ENCODE measurements around the gene NDST3. TPM values are rescaled to one million over a fixed set of nuclear protein-coding genes. Genes with fewer than 3 reads are reported as not detected.

NDST3 gene
- total RNA-seq, 4 donors from 2014 or later = 0.25 TPM; not detected in 3

DNA sequence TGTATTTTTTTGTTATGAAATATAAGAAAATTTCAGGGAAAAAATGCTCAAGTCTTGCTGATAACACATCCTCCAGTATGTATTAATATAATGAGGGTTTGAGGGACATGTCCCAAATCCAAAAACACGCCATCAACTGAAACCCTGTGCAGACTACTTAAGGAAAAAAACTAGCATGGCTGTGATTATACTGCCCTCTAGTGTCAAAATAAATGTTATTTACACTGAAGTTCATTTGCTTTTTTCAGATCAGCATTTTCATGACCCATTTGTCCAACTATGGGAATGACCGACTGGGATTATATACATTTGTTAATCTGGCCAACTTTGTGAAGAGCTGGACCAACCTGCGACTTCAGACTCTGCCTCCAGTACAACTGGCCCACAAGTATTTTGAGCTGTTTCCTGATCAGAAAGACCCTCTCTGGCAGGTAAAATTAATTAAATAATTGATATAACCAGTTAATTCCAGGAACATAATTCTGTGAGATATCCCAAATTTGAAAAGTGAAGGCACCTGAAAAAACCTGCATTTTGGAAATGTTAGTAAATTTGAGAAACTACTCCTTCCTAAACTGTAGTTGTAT is 190.1 kb downstream of the NDST3 start:
- no peak overlapping the region for H3K4me3 ChIP-seq (ENCODE audit: low read depth, poor library complexity, severe bottlenecking)
- intact Hi-C loops (cut with DNase I; ENCODE audit: low total_unique reads) = no loop called here
- DNase-seq (ENCODE audit: low spot score in 2 of 2) = no peak
- no peak for TF ChIP-seq POLR2A (IDR thresholded peaks at IDR 0.05)
- TF ChIP-seq CTCF (IDR thresholded peaks at IDR 0.05) = no peak
- WGBS, 2 donors = 13% methylated on average over 3 of the region's 3 CpGs

DNA sequence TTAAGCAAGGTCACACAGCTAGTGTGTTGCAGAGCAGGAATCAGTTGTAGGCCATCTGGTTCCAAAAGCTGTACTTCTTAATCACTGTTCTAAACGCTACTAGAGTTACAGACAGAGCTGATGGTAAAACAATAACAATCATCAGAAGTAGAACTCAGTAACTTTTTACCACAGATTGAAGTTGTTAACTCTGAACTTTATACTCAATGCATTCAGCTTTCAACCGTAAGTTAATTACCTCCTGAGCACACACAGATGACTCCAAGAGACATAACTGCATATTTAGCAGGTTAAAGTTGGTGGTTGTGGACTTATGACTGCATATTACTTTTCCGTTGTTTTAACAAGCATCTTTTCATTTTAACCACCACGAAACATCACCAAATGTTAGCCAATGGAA is 191.2 kb downstream of the NDST3 start:
- no peak for DNase-seq (ENCODE audit: low spot score in 2 of 2)
- no peak overlapping the region for H3K4me3 ChIP-seq (ENCODE audit: low read depth, poor library complexity, severe bottlenecking)
- intact Hi-C loops (cut with DNase I; ENCODE audit: low total_unique reads) = no loop called here
- WGBS, 2 donors = 69 to 71% methylated on average over 4 of the region's 4 CpGs
- TF ChIP-seq CTCF (IDR thresholded peaks at IDR 0.05) (no peak), POLR2A (IDR thresholded peaks at IDR 0.05) (no peak)

DNA sequence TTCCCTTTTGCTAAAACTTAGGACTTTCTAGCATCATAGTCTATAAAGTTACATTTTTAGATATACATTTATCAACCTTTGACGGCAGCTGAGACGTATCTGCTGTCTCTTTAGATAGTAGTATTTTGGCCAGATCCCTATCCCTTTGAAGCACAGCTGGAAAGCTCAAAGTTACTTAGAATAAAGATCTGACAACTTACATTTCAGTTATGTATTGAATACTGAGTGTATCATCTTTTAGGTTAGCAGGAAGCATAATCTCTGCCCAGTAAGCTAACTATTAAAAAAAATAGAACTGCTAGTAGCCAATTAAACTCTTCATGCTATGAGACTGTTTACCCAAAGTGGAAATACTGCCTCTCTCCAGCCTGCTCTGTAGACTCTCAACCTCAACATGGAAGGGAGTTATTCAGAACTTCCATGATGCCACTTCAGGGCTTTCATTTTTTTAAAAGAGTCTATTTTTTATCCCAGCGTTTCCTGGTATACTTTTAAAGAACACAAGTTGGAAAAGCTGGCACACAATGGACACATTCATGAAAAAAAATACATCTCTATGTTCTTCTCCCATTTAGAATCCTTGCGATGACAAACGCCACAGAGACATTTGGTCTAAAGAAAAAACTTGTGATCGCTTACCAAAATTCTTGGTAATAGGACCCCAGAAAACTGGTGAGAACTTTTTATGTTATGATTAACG is 192.2 kb downstream of the NDST3 start:
- no peak for DNase-seq (ENCODE audit: low spot score in 2 of 2)
- H3K4me3 ChIP-seq (ENCODE audit: low read depth, poor library complexity, severe bottlenecking) = no peak overlapping the region
- no peak for TF ChIP-seq POLR2A (IDR thresholded peaks at IDR 0.05)
- TF ChIP-seq CTCF (IDR thresholded peaks at IDR 0.05) = no peak
- intact Hi-C loops (cut with DNase I; ENCODE audit: low total_unique reads) = no loop called here
- 67 to 72% methylated on average over 7 of the region's 7 CpGs for WGBS, 2 donors

DNA sequence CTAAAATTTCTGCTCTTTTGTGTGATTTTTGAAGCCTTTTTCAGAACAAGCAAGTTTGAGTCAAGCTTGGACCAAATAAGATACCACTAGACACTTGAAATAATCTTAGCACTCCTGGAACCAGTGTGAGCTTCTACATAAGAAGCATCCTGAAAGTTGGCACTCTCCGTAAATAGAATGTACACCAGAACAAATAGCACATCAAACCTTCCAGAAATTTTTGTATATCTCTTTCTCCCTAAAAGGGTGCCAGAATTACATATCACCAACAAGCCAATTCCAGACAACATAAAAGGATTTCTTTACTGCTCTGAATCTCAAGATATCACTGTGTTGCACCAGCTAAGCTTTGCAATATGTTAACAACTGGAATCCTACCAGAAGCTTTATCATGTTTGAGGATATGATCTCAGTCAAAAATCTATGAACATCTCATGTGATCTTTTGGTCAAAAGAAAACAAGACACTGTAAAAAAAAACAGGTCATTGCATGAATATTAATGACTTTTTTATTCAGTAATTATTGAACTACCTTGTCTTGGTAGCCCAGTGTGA is 201.4 kb downstream of the NDST3 start:
- 74 to 75% methylated on average over 1 of the region's 1 CpG for WGBS, 2 donors
- DNase-seq (ENCODE audit: low spot score in 2 of 2) = no peak
- TF ChIP-seq POLR2A (IDR thresholded peaks at IDR 0.05) = no peak
- no peak for TF ChIP-seq CTCF (IDR thresholded peaks at IDR 0.05)
- intact Hi-C loops (cut with DNase I; ENCODE audit: low total_unique reads) = no loop called here
- H3K4me3 ChIP-seq (ENCODE audit: low read depth, poor library complexity, severe bottlenecking) = no peak overlapping the region

DNA sequence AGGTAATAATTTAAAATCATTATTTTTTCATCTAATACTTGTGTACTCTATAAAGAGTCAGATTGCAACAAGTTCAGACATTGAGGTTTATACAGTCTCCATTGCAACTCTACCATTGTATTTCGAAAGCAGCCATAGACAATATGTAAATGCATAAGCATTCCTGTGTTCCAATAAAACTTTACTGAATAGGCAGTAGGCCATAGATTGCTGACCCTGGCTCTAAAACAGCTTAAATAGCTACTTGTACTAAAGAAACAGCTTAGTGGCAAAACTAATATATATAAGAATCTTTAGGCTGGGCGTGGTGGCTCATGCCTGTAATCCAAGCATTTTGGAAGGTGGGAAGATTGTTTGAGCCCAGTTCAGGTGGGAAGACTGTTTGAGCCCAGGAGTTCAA is 203.2 kb downstream of the NDST3 start:
- no peak overlapping the region for H3K4me3 ChIP-seq (ENCODE audit: low read depth, poor library complexity, severe bottlenecking)
- intact Hi-C loops (cut with DNase I; ENCODE audit: low total_unique reads) = no loop called here
- TF ChIP-seq CTCF (IDR thresholded peaks at IDR 0.05) = no peak
- no peak for TF ChIP-seq POLR2A (IDR thresholded peaks at IDR 0.05)
- WGBS, 2 donors = 88 to 91% methylated on average over 2 of the region's 2 CpGs
- DNase-seq (ENCODE audit: low spot score in 2 of 2) = no peak
